Activated CD8-positive, alpha-beta memory T cell treated with anti-CD3 and anti-CD28 coated beads for 1 hour (primary cell): ENCODE measurements around the gene BCL3.
A peak's percentile ranks its signal among the peaks of the same experiment; 100 is the strongest.

ENCODE experiments used
- DNase-seq, 2 donors: peaks; one replicate each; pipeline ENCODE4 v3.0.0-alpha.2; 2020; ENCODE audit warnings: low read depth in 1 of 2; ENCODE audit errors: extremely low read depth in 1 of 2

BCL3 gene

GRCh38 chr19:44740351-44740824 is 8.1 kb upstream of the BCL3 start:
- no peak for DNase-seq

- no peak for DNase-seq
Measured at GRCh38 chr19:44741258-44741731, 7.2 kb upstream of the BCL3 start.

GRCh38 chr19:44741841-44742329 is 6.6 kb upstream of the BCL3 start:
- DNase-seq, result no peak

GRCh38 chr19:44742330-44743061 is 6.0 kb upstream of the BCL3 start:
- DNase-seq, result no peak

GRCh38 chr19:44744871-44745332 is 3.6 kb upstream of the BCL3 start:
- no peak for DNase-seq

- DNase-seq, result no peak
Measured at GRCh38 chr19:44745341-44745831, 3.1 kb upstream of the BCL3 start.

GRCh38 chr19:44745887-44746600 is 2.5 kb upstream of the BCL3 start:
- DNase-seq, result no peak

- no peak for DNase-seq
Measured at GRCh38 chr19:44746616-44746945, 1.9 kb upstream of the BCL3 start.

- peak; percentile 75 to 90 for DNase-seq
Measured at GRCh38 chr19:44746946-44747738, 1.4 kb upstream of the BCL3 start.

GRCh38 chr19:44747739-44748425 is 626 bp upstream of the BCL3 start:
- DNase-seq, result no peak

GRCh38 chr19:44749292-44749691 is 784 bp downstream of the BCL3 start:
- DNase-seq, result no peak

GRCh38 chr19:44749994-44750393 is 1.5 kb downstream of the BCL3 start:
- no peak for DNase-seq

GRCh38 chr19:44752123-44752815 is 3.8 kb downstream of the BCL3 start:
- DNase-seq, result no peak

GRCh38 chr19:44752816-44753625 is 4.5 kb downstream of the BCL3 start:
- peak; percentile 90 for DNase-seq

- DNase-seq, result no peak
Measured at GRCh38 chr19:44753626-44753931, 5.1 kb downstream of the BCL3 start.

- peak in 1 of 2 donors; percentile 42 for DNase-seq
Measured at GRCh38 chr19:44753932-44754749, 5.6 kb downstream of the BCL3 start.

GRCh38 chr19:44754750-44755080 is 6.2 kb downstream of the BCL3 start:
- DNase-seq, result no peak

- DNase-seq, result no peak
Measured at GRCh38 chr19:44755219-44755618, 6.7 kb downstream of the BCL3 start.
